ENCODE data around the gene SLC2A13.
"Not testable (repeated sequence)": the region's sequence is repeated elsewhere in the genome, so short reads cannot be mapped to it uniquely, and the experiment has no call there.

The SLC2A13 gene

DNA sequence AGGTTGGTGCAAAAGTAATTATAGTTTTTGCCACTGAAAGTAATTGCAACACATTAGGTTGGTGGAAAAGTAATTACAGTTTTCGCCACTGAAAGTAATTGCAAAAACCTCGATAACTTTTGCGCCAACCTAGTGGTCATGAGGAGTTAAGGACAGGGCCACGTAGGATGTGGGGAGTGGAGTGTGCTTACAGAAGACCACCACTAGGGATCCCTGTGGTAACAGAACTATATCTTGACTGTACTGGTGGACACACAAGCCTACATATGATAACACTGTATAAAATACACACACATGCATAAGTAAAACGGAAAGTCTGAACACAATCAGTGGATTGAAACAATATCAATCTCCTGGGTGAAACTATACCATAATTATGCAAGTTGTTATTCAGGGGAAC lies 298.8 kb downstream of the SLC2A13 start:
- H3K4me1 ChIP-seq (ENCODE audit: control insufficient read depth, insufficient read depth, low read length), result peaks cover 12% of the 10 kb centered on the region
- no peaks in the 10 kb centered on the region for H3K27me3 ChIP-seq (ENCODE audit: control insufficient read depth, insufficient read depth, low read length)
- H3K4me3 ChIP-seq (ENCODE audit: low read depth, low read length), result no peak overlapping the region
- H3K36me3 ChIP-seq (ENCODE audit: control insufficient read depth, insufficient read depth, low read length), result no peaks in the 10 kb centered on the region
- H3K9ac ChIP-seq (ENCODE audit: low read depth, low read length), result no peak overlapping the region
- H3K27ac ChIP-seq (ENCODE audit: low read depth, low read length), result no peak overlapping the region
- no peaks in the 10 kb centered on the region; the same call in 1 of the 2 replicates for H3K9me3 ChIP-seq (ENCODE audit: control insufficient read depth, insufficient read depth, low read length)

DNA sequence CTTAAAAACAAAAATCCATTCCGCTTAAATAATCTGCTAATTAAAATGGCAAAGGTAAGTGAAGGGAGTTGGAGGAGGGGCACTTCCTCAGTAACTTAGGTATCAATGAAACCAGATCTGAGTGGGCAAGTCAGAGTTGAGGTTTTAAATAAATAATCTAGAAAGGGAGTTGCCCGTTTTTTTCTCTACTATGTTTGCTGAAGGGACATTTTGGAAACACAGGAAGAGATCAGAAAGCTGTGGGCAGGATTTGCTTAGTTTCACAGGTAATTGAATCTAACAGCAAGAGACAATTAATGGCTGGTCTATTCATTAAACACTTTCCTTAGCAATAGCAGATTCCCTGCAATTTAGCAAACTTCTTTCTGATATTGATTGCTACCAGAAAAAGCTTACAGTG lies 300.2 kb downstream of the SLC2A13 start:
- Histone ChIP-seq H3K4me3 (ENCODE audit: low read depth, low read length) (no peak overlapping the region), H3K9me3 (ENCODE audit: control insufficient read depth, insufficient read depth, low read length) (no peaks in the 10 kb centered on the region; the same call in 1 of the 2 replicates), H3K27me3 (ENCODE audit: control insufficient read depth, insufficient read depth, low read length) (no peaks in the 10 kb centered on the region), H3K36me3 (ENCODE audit: control insufficient read depth, insufficient read depth, low read length) (no peaks in the 10 kb centered on the region), H3K27ac (ENCODE audit: low read depth, low read length) (no peak overlapping the region), H3K4me1 (ENCODE audit: control insufficient read depth, insufficient read depth, low read length) (peaks cover 12% of the 10 kb centered on the region), H3K9ac (ENCODE audit: low read depth, low read length) (no peak overlapping the region)

DNA sequence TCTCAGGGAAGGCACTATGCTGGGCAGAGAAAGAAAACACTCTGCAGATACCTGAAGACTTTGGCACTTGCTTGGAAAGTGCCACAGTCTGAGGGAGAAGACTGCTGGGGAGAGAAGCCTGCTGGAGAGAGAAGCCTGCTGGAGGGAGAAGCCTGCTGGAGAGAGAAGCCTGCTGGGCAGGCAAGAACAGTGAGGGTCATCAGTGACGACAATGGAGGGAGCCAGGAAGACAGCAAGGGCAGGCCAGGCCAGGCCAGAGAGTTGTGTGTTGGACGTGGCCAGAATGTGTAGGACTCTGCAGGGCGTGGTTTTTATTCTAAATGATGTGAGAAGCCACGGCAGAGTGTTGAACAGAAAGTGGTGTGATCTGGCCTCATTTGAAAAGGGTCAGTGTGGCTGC lies 301.0 kb downstream of the SLC2A13 start:
- no peak overlapping the region for H3K4me3 ChIP-seq (ENCODE audit: low read depth, low read length)
- no peaks in the 10 kb centered on the region for H3K27me3 ChIP-seq (ENCODE audit: control insufficient read depth, insufficient read depth, low read length)
- H3K9ac ChIP-seq (ENCODE audit: low read depth, low read length), result no peak overlapping the region
- no peaks in the 10 kb centered on the region; the same call in 1 of the 2 replicates for H3K9me3 ChIP-seq (ENCODE audit: control insufficient read depth, insufficient read depth, low read length)
- peaks cover 12% of the 10 kb centered on the region for H3K4me1 ChIP-seq (ENCODE audit: control insufficient read depth, insufficient read depth, low read length)
- no peaks in the 10 kb centered on the region for H3K36me3 ChIP-seq (ENCODE audit: control insufficient read depth, insufficient read depth, low read length)
- no peak overlapping the region for H3K27ac ChIP-seq (ENCODE audit: low read depth, low read length)

DNA sequence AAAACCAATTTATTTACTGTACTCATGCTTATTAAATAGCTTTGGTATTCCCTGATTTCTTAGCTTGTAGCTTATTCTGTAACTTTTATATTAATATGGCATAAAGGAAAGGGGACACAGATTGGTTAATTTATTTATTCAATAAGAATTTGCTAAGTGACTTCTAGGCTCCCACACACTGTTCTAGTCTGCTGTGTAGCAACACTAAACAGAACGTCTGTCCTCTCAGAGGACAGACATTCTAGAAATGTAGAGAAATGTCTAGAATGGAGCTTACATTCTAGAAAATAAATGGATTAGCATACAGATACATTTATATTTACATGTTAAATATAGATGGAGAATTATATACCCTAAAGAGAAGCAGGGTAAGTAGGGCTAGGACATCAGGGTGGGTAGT lies 301.4 kb downstream of the SLC2A13 start:
- H3K4me3 ChIP-seq (ENCODE audit: low read depth, low read length), result no peak overlapping the region
- H3K27ac ChIP-seq (ENCODE audit: low read depth, low read length), result no peak overlapping the region
- no peak overlapping the region for H3K9ac ChIP-seq (ENCODE audit: low read depth, low read length)
- no peaks in the 10 kb centered on the region for H3K36me3 ChIP-seq (ENCODE audit: control insufficient read depth, insufficient read depth, low read length)
- no peaks in the 10 kb centered on the region for H3K9me3 ChIP-seq (ENCODE audit: control insufficient read depth, insufficient read depth, low read length)
- peaks cover 12% of the 10 kb centered on the region for H3K4me1 ChIP-seq (ENCODE audit: control insufficient read depth, insufficient read depth, low read length)
- no peaks in the 10 kb centered on the region for H3K27me3 ChIP-seq (ENCODE audit: control insufficient read depth, insufficient read depth, low read length)

- Histone ChIP-seq H3K9me3 (ENCODE audit: control insufficient read depth, insufficient read depth, low read length) (no peaks in the 10 kb centered on the region), H3K4me1 (ENCODE audit: control insufficient read depth, insufficient read depth, low read length) (peaks cover 12% of the 10 kb centered on the region), H3K27ac (ENCODE audit: low read depth, low read length) (no peak overlapping the region), H3K4me3 (ENCODE audit: low read depth, low read length) (no peak overlapping the region), H3K27me3 (ENCODE audit: control insufficient read depth, insufficient read depth, low read length) (no peaks in the 10 kb centered on the region), H3K36me3 (ENCODE audit: control insufficient read depth, insufficient read depth, low read length) (no peaks in the 10 kb centered on the region), H3K9ac (ENCODE audit: low read depth, low read length) (no peak overlapping the region)
Measured at GRCh38 chr12:39803151-39803550, 302.7 kb downstream of the SLC2A13 start.

DNA sequence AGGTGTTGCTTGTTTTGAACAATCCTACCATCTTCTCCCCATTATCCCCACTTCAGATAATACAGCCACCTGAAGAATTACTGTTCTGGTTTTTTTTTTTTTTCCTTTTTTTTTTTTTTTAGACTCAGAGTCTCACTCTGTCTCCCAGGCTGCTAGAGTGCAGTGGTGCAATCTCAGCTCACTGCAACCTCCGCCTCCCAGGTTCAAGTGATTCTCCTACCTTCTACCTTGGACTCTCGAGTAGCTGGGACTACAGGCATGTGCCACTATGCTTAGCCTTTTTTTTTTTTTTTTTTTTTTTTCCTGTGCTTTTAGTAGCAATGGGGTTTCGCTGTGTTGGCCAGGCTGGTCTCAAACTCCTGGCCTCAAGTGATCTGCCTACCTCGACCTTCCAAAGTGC lies 306.9 kb downstream of the SLC2A13 start:
- Histone ChIP-seq H3K4me3 (ENCODE audit: low read depth, low read length) (no peak overlapping the region), H3K27me3 (ENCODE audit: control insufficient read depth, insufficient read depth, low read length) (no peaks in the 10 kb centered on the region), H3K36me3 (ENCODE audit: control insufficient read depth, insufficient read depth, low read length) (no peaks in the 10 kb centered on the region), H3K9me3 (ENCODE audit: control insufficient read depth, insufficient read depth, low read length) (no peaks in the 10 kb centered on the region), H3K4me1 (ENCODE audit: control insufficient read depth, insufficient read depth, low read length) (no peaks in the 10 kb centered on the region), H3K27ac (ENCODE audit: low read depth, low read length) (no peak overlapping the region), H3K9ac (ENCODE audit: low read depth, low read length) (no peak overlapping the region)

DNA sequence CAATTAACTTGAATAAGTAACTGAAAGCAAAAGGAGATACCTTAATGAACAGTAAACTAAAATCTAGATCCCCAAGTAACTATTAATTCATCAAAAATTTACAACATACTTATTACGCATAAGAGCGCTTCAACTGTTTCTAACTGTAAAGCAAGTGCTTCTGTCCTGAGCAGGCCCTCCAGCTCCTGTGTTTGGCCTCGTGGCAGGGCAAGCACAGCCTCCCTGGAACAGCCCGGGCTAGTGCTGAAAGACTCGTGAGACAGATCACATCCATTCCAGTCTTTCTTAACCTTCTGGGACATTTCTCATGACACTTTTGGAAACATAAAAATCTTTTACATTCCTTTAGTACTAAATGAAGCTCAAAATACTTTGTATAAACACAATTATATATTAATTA lies 307.5 kb downstream of the SLC2A13 start:
- H3K4me3 ChIP-seq (ENCODE audit: low read depth, low read length), result no peak overlapping the region
- H3K9me3 ChIP-seq (ENCODE audit: control insufficient read depth, insufficient read depth, low read length), result no peaks in the 10 kb centered on the region
- H3K36me3 ChIP-seq (ENCODE audit: control insufficient read depth, insufficient read depth, low read length), result no peaks in the 10 kb centered on the region
- no peaks in the 10 kb centered on the region for H3K27me3 ChIP-seq (ENCODE audit: control insufficient read depth, insufficient read depth, low read length)
- no peak overlapping the region for H3K27ac ChIP-seq (ENCODE audit: low read depth, low read length)
- no peak overlapping the region for H3K9ac ChIP-seq (ENCODE audit: low read depth, low read length)
- no peaks in the 10 kb centered on the region for H3K4me1 ChIP-seq (ENCODE audit: control insufficient read depth, insufficient read depth, low read length)

DNA sequence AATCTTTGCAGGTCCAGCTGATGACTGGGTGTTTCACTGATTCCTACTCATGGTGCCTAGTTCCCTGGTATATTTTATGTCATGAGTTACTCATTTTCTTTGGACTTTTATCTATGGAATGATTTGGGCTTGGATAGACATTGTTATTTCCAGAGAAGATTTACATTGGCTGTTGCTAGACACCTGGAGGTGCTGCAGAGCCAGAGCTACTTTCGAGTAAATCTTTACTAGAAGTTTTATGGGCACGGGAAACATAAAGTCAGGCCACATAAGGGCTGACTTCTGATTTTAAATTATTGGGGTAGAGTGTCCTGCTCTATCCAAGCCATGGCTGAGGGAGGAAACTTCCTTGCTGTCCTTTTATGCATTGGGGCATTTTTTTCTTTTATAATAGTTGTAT lies 310.4 kb downstream of the SLC2A13 start:
- no peaks in the 10 kb centered on the region for H3K27me3 ChIP-seq (ENCODE audit: control insufficient read depth, insufficient read depth, low read length)
- no peak overlapping the region for H3K4me3 ChIP-seq (ENCODE audit: low read depth, low read length)
- H3K9ac ChIP-seq (ENCODE audit: low read depth, low read length), result no peak overlapping the region
- H3K27ac ChIP-seq (ENCODE audit: low read depth, low read length), result no peak overlapping the region
- H3K36me3 ChIP-seq (ENCODE audit: control insufficient read depth, insufficient read depth, low read length), result no peaks in the 10 kb centered on the region
- no peaks in the 10 kb centered on the region for H3K9me3 ChIP-seq (ENCODE audit: control insufficient read depth, insufficient read depth, low read length)
- no peaks in the 10 kb centered on the region for H3K4me1 ChIP-seq (ENCODE audit: control insufficient read depth, insufficient read depth, low read length)

GRCh38 chr12:39792938-39793337 lies 312.9 kb downstream of the SLC2A13 start:
- no peaks in the 10 kb centered on the region for H3K27me3 ChIP-seq (ENCODE audit: control insufficient read depth, insufficient read depth, low read length)
- H3K27ac ChIP-seq (ENCODE audit: low read depth, low read length), result no peak overlapping the region
- H3K9ac ChIP-seq (ENCODE audit: low read depth, low read length), result no peak overlapping the region
- no peaks in the 10 kb centered on the region for H3K4me1 ChIP-seq (ENCODE audit: control insufficient read depth, insufficient read depth, low read length)
- no peaks in the 10 kb centered on the region for H3K36me3 ChIP-seq (ENCODE audit: control insufficient read depth, insufficient read depth, low read length)
- no peak overlapping the region for H3K4me3 ChIP-seq (ENCODE audit: low read depth, low read length)
- H3K9me3 ChIP-seq (ENCODE audit: control insufficient read depth, insufficient read depth, low read length), result no peaks in the 10 kb centered on the region

GRCh38 chr12:39788239-39788638 lies 317.6 kb downstream of the SLC2A13 start:
- no peaks in the 10 kb centered on the region for H3K27me3 ChIP-seq (ENCODE audit: control insufficient read depth, insufficient read depth, low read length)
- no peak overlapping the region for H3K9ac ChIP-seq (ENCODE audit: low read depth, low read length)
- H3K36me3 ChIP-seq (ENCODE audit: control insufficient read depth, insufficient read depth, low read length), result no peaks in the 10 kb centered on the region
- no peaks in the 10 kb centered on the region for H3K4me1 ChIP-seq (ENCODE audit: control insufficient read depth, insufficient read depth, low read length)
- H3K4me3 ChIP-seq (ENCODE audit: low read depth, low read length), result no peak overlapping the region
- no peak overlapping the region for H3K27ac ChIP-seq (ENCODE audit: low read depth, low read length)
- no peaks in the 10 kb centered on the region for H3K9me3 ChIP-seq (ENCODE audit: control insufficient read depth, insufficient read depth, low read length)

DNA sequence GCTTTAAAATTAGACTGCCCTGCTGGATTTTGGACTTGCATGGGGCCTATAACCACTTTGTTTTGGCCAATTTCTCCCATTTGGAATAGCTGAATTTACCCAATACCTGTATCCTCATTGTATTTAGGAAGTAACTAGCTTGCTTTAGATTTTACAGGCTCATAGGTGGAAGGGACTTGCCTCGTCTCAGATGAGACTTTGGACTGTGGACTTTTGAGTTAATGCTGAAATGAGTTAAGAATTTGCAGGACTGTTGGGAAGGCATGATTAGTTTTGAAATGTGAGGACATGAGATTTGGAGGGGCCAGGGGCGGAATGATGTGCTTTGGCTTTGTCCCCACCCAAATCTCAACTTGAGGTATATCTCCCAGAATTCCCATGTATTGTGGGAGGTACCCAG lies 320.1 kb downstream of the SLC2A13 start:
- H3K4me3 ChIP-seq (ENCODE audit: low read depth, low read length); H3K27me3 ChIP-seq (ENCODE audit: control insufficient read depth, insufficient read depth, low read length); H3K4me1 ChIP-seq (ENCODE audit: control insufficient read depth, insufficient read depth, low read length); H3K36me3 ChIP-seq (ENCODE audit: control insufficient read depth, insufficient read depth, low read length); H3K27ac ChIP-seq (ENCODE audit: low read depth, low read length); H3K9ac ChIP-seq (ENCODE audit: low read depth, low read length); H3K9me3 ChIP-seq (ENCODE audit: control insufficient read depth, insufficient read depth, low read length): not testable (repeated sequence)

GRCh38 chr12:39782026-39782545 lies 323.8 kb downstream of the SLC2A13 start:
- Histone ChIP-seq H3K9ac (ENCODE audit: low read depth, low read length) (no peak overlapping the region), H3K27me3 (ENCODE audit: control insufficient read depth, insufficient read depth, low read length) (no peaks in the 10 kb centered on the region), H3K4me1 (ENCODE audit: control insufficient read depth, insufficient read depth, low read length) (no peaks in the 10 kb centered on the region), H3K4me3 (ENCODE audit: low read depth, low read length) (no peak overlapping the region), H3K36me3 (ENCODE audit: control insufficient read depth, insufficient read depth, low read length) (no peaks in the 10 kb centered on the region), H3K9me3 (ENCODE audit: control insufficient read depth, insufficient read depth, low read length) (no peaks in the 10 kb centered on the region; the same call in 1 of the 2 replicates), H3K27ac (ENCODE audit: low read depth, low read length) (no peak overlapping the region)
